ENCODE results near the gene GPATCH3.
"Not testable (repeated sequence)": the region's sequence is repeated elsewhere in the genome, so short reads cannot be mapped to it uniquely, and the experiment has no call there.

GPATCH3 gene

DNA sequence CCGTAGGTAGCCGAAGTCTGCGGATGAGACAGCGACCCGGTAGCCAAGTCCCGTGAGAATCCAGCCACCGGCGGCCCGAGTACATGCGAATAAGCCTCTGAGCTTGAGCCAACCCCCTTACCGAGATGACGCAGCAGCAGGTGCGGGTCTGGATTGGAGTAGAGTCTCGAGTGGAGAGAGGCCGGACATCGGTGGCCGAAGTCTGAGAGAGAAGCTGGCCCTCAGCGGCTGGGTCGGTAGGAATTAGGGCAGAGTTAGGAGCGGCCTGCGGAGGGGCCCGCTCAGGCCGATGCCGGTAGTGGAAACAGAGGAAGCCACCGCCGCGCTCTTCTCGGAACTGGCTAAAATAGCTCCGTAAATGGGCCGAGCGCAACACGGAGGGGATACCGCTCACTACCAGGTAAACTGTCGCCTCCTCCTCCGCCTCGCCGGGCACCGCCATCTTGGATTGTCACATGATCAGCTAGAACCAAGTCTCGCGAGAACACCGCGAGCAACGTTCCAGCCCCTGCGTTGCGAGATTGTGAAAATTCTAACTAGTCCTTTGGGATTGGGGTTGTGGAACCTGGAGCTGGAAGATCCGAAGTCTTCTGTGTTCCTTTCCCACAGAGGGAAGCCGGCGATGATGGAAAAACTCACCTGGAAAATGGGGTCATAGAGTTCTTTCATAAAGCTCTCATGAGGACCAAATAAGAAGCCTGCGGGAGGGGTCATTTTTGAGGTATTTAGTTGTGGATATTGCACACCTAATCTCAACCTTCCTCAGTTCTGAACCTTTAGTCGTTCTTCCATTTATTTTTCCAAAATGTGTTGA lies at the start of gene GPATCH3:
Gene GPATCH3, minus strand, starts transcription at position 467 of the 814 bp plus-strand sequence. Its CDS starts 25 bp downstream, at position 442.
- peak; percentile 63 to 75 (median 74) for DNase-seq (ENCODE audit: low read depth in 3 of 3, low spot score in 1 of 3)

DNA sequence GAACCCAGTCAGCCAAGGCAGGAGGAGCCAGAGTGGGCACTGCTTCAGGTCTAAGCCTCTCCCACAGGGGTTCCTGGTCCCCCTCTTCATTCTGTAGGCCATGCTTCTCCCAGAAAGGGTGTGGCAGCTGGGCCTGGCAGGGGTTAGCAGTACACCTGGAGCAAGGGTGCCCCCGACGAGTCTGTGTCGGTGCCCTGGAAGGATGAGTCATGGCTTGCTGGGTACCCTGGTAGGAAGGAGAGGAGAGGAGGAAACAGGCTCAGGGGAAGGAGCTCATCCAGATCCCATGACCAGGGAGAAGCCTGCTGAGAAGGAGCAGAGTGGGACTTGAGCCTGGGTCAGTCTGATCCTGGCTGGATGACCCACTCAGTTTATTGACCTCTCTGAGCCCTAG lies 49.7 kb upstream of the GPATCH3 start:
- no peak for DNase-seq (ENCODE audit: low read depth in 3 of 3, low spot score in 1 of 3)

- no peak for DNase-seq (ENCODE audit: low read depth in 3 of 3, low spot score in 1 of 3)
Measured at GRCh38 chr1:26949266-26949925, 49.1 kb upstream of the GPATCH3 start.

DNA sequence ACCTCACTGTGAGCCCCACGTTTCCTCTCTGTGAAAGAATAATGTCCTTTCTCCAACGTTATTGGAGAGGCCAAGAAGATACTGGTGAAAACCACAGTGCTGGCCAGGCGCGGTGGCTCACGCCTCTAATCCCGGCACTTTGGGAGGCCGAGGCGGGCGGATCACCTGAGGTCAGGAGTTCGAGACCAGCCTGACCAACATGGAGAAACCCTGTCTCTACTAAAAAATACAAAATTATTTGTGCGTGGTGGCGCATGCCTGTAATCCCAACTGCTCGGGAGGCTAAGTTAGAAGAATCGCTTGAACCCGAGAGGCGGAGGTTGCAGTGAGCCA lies 48.4 kb upstream of the GPATCH3 start:
- DNase-seq (ENCODE audit: low read depth in 3 of 3, low spot score in 1 of 3): not testable (repeated sequence)

DNA sequence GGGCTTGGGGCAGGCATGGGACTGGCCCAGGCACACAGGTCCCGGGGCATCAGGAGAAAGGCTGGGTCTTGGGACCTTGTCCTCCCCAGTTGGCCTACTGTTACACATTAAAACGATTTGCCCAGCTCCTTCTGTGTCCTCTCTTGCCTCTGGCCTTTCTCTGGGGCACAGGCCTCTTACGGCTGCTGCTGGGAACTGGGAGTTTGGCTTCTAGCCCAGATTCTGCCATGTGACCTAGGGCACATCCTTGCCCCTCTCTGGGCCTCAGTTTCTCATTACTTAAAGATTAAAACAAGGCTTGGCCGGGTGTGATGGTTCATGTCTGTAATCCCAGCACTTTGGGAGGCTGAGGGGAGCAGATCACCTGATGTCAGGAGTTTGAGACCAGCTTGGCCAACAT lies 46.0 kb upstream of the GPATCH3 start:
- DNase-seq (ENCODE audit: low read depth in 3 of 3, low spot score in 1 of 3): no peak

DNA sequence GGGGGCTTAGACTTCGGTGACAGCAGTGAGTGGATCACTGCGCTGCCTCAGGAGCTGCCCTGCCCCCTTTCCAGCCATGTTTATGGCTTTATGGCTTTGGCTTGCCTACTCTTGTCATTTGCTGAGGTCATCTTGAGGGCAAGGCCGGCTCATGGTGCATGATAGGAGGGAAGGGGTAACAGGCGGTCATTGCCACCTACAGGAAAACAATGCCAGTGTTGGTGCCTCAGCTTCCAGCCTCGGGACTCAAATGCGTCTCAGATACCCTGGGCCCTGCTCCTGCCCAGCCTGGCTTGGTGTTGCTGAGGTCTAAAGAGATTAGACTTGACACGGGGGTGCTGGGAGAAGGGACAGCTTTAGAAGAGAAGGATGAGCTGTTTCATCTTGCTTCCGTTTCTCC lies 45.5 kb upstream of the GPATCH3 start:
- DNase-seq (ENCODE audit: low read depth in 3 of 3, low spot score in 1 of 3): no peak

GRCh38 chr1:26945138-26945537 lies 44.9 kb upstream of the GPATCH3 start:
- DNase-seq (ENCODE audit: low read depth in 3 of 3, low spot score in 1 of 3): no peak

- no peak for DNase-seq (ENCODE audit: low read depth in 3 of 3, low spot score in 1 of 3)
Measured at GRCh38 chr1:26942656-26943055, 42.4 kb upstream of the GPATCH3 start.

DNA sequence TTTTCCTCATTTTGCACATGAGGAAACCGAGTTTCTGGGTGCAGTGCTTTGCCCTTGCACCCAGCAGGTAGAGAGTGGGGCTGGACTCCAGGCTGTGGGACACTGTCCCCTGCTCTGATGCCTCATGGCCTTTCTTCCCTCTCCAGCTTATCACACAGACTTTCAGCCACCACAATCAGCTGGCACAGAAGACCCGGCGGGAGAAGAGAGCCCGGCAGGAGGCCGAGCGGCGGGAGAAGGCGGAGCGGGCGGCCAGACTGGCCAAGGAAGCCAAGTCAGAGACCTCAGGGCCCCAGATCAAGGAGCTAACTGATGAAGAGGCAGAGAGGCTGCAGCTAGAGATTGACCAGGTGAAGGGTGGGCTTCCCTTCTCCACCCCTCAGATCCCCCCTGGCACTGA lies 41.0 kb upstream of the GPATCH3 start:
- DNase-seq (ENCODE audit: low read depth in 3 of 3, low spot score in 1 of 3): no peak

DNA sequence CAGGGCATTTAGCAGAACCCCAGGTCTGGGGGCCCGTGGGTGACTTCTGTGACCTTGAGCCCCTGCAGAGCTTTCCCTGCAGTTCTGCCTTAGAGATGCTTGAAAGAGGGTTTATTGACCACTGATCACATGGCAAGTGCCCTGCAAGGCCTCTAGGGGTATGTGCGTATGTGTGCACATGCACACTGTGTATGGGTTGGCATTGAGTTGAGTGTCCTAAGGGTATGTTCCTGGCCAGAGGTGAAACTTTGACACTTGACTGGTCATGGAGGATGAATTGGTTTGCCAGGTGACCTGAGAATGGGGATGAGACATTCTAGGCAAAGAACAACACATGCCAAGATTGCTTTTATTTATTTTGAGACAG lies 38.4 kb upstream of the GPATCH3 start:
- DNase-seq (ENCODE audit: low read depth in 3 of 3, low spot score in 1 of 3): no peak

DNA sequence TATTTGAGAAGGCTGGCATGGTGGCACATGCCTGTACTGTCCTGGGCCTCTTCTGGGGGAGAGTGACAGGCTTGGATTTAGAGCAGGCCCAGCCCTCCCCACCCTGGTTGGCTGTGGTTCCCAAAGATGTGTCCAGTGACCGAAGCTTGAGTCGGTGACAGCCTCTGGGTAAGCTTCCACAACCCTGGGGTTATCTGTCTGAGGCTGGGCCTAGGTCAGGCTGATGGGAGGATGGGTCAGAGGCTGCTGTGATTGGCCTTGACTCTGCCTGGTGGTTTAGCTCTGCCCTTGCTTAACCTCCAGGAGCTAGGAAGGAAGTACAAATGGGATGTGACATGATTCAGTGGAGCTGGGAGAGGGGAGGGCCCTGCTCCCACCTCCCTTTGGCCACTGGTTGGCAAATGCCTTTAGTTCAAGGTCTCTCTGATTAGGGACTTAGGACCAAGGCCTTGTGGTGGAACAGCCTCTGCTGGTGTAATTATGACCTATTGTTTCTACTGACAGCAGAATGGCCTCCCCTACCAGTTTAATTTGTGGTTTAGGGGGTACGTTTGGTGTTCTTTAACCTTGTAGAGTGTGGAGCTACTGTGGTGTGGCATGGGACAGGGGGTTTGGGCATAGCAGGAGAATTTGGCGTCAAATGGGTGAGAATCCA lies 37.9 kb upstream of the GPATCH3 start:
- no peak for DNase-seq (ENCODE audit: low read depth in 3 of 3, low spot score in 1 of 3)

- DNase-seq (ENCODE audit: low read depth in 3 of 3, low spot score in 1 of 3): no peak
Measured at GRCh38 chr1:26936823-26937222, 36.6 kb upstream of the GPATCH3 start.

DNA sequence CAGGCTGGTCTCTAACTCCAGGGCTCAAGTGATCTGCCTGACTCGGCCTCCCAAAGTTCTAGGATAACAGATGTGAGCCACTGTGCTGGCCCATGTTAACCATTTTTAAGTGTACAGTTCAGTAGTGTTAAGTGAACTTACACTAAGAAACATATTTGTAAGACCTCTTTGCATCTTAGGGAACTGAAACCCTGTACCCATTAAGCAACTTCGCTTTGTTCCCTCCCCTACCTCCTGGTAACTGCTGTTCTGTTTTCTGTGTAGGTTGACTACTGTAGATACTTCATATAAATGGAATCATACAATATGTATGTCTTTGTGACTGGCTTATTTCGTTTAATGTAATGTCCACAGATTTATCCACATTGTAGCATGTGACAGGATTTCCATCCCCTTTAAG lies 32.3 kb upstream of the GPATCH3 start:
- no peak for DNase-seq (ENCODE audit: low read depth in 3 of 3, low spot score in 1 of 3)

- DNase-seq (ENCODE audit: low read depth in 3 of 3, low spot score in 1 of 3): no peak
Measured at GRCh38 chr1:26923711-26924110, 23.4 kb upstream of the GPATCH3 start.

- DNase-seq (ENCODE audit: low read depth in 3 of 3, low spot score in 1 of 3): no peak
Measured at GRCh38 chr1:26922901-26923300, 22.6 kb upstream of the GPATCH3 start.

DNA sequence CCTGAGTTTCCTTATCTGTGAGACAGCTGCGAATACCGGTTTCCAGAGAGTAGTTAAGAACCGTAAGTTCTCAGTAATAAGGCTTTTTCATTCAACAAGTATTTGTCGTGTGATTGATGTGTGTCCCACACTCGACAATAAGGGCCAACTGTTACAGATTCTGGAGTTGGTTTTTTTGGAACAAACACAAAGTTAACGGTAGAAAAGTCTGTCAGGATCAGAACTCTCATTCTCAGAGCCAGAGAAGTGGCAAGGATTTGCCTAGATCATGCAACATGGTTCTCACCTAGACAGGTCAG lies 22.1 kb upstream of the GPATCH3 start:
- DNase-seq (ENCODE audit: low read depth in 3 of 3, low spot score in 1 of 3): no peak

- peak; percentile 83 to 89 (median 86) for DNase-seq (ENCODE audit: low read depth in 3 of 3, low spot score in 1 of 3)
Measured at GRCh38 chr1:26921540-26922430, 21.5 kb upstream of the GPATCH3 start, which contains the start of gene NUDC. Gene NUDC, plus strand, starts transcription at chr1:26921743. Its CDS starts 106 bp downstream, at chr1:26921849.

GRCh38 chr1:26921126-26921539 lies 20.9 kb upstream of the GPATCH3 start:
- DNase-seq (ENCODE audit: low read depth in 3 of 3, low spot score in 1 of 3): no peak

DNA sequence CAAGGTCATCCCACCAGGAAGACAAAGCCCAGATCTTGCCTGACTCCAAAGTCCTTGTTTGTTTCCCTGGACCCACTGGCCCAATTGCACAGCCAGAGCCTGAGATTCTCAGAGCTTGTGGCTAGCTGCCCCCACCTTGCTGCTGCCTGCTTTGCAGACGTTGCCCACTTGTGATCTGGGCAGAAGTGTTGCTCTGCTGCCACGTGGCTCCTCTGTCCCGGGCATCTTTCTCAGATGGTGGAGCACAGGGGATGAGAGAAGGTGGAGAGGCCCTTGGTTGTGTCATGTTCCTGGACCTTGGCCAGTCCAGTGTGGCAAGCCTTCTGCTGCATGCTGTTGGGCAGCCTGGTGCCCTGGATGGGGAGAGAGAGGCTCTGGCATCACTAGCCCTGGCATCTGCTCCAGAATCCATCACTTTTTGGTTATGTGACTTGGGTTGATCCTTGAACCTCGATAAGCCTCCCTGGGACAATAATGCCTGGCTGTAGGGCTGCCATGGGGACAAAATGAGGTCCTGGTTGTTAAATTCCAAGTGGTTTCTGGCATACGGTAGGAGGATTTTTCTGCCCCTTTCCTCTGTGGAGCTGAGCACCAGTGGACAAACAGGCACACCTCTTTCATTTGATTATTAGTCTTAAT lies 15.1 kb upstream of the GPATCH3 start:
- DNase-seq (ENCODE audit: low read depth in 3 of 3, low spot score in 1 of 3): no peak

DNA sequence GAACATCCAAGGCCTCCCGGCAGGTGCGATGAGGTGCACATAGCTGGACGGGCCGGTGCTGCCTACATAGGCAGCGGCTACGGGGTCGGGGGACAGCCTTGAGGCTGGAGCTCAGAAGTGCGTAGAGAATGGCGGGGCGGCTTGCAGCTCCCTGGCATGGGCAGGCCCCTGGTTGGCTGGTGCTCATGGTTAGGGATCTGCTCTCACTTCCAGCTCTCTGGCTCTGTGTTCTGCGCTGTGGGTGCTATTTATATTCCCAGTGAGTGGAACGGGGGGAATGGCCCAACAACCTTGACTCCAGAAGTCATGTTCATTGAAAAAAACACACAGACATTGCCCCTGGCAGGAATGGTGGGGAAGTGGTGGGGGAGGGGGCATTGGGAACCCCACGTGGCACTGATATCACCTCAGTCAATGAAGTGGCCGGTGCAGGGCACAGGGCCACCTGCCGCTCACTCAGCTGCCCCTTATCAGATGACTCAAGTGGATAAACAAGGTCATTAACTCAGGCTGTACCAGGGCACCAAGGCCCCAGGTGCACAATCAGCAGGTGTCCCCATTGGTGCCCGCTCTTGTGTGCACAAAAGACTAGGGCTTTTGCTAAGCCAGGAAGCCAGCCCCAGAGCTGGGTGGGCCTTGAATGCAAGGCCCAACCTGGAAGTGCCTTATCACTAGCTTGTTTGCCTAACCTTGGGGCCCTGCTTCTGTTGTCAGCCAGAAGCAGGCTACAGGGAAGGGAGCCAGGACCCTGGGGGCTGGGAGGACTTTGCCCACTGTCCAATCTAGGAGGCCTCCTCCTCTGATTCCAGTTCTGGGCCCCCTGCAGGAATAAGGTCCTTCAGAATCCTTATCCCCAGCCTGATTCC lies 13.7 kb upstream of the GPATCH3 start, which contains the start of gene NR0B2:
Gene NR0B2, minus strand, starts transcription at position 222 of the 866 bp plus-strand sequence. Its CDS starts 35 bp downstream, at position 187.
- no peak for DNase-seq (ENCODE audit: low read depth in 3 of 3, low spot score in 1 of 3)

Measured in stimulated activated CD4-positive, alpha-beta T cell treated with anti-CD3 and anti-CD28 coated beads, TNF-alpha, amount 100 ng/mL, for 1 hour (primary cell).